LoVo (cell line): Measurements from ENCODE around the gene COPZ2.

ENCODE experiments used
- DNase-seq: peaks from one replicate; pipeline ENCODE4 v3.0.0-alpha.2; 2016; ENCODE audit warnings: low spot score

Gene COPZ2

DNA sequence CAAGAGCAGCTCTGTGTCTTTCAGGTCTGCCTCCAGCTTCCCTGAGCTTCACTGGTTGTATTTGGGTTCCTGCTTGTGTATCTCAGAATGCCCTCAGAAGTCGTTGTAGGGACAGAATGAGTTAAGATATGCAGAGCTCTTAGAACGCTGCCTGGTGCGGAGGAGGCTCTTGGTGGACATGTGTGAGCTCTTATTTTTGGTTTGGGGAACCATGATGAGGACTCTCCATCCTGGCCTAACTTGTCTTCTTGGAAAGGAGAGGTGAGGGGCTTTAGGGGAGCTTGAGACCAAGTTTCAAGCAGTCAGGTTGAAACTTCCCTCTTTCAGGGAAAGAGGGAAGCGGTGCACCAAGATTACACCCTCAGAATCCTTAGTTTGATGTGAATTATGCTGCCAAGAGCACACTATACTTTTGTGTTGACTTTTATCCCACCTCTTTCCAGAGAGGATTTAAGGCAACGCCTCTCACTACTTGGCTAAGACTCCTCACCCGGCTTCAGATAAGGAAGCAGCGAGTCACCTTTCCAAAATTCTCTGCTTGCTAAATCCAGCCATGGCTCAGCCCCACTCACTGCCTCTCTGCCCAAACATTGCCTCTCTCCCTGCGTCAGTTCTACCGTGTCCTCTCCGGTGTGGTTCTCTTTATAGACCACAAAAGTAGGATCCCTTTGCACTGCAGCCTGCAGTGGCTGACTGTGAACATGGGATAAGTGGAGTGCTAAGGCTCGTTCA lies 53.9 kb downstream of the COPZ2 start:
- no peak for DNase-seq

DNA sequence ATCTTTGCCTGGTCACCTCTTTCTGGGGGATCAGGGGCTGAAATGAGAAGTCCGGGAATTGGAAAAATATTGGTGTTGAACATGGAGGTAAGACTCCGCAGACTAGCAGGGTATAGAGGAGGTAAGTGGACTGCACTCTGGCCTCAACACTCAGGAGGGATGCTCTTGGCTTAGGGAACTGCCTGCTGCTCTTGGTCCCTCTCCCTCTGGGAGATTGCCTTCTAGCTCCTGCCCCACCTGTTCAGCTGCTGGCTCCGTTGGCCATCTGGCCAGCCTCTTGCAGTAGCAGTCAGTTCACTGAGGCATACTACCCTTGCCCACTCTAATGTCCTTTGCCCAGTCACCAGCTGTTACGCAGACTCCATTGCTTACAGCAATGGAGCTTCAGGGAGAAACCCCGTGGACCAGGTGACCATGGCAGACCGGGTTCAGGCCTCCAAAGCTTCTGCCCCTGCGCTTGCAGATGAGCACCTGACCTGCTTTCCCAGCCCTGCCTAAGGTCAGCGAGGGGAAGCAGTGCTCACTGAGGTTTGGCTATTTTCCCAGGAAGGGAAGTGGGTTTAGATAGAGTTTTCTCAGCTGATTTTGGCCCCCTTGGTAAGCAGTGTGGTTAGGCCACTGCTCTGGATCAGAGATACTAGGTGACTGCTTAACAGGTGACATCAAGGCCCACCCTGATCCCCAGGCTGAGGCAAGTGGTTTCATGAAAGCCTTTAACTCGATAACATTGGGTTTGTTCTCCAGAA lies 54.8 kb downstream of the COPZ2 start:
- no peak for DNase-seq

DNA sequence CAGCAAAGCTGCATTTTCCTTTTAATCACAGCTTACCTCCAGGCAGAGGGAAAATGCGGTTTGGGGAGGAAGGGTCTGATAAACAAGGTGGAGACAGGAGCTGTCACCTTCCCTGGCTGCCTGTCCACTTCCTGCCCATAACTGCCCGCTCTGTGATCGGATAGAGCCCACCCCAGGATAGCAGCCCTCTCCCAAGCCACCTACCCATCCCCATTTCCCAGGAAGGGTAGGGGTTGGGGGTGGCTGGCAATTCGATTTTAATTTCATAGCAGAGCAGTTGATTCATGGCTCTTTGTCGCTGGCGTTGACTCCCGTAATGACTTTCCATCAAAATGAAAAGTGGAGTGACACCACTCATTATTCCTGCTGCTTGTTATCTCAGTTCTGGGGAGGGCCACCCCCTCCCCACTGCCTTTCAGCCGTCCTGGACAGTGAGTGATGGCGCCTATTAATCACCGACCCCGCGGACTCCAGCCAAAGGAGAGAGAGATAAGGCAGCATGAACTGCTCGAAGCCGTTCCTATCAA lies 55.4 kb downstream of the COPZ2 start:
- DNase-seq = no peak

DNA sequence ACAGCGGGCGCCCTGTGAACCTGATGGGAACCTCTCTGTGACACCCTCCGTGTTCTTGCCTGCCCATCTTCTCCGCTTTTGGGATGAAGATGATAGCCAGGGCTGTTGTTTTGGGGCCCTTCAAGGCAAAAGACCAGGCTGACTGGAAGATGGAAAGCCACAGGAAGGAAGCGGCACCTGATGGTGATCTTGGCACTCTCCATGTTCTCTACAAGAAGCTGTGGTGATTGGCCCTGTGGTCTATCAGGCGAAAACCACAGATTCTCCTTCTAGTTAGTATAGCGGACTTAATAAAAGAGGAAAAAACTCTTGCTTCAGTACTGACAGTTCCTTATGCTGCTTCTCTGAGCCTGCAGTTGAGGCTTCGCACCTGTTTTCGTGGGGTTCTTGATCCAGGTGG lies 56.1 kb downstream of the COPZ2 start:
- no peak for DNase-seq

DNA sequence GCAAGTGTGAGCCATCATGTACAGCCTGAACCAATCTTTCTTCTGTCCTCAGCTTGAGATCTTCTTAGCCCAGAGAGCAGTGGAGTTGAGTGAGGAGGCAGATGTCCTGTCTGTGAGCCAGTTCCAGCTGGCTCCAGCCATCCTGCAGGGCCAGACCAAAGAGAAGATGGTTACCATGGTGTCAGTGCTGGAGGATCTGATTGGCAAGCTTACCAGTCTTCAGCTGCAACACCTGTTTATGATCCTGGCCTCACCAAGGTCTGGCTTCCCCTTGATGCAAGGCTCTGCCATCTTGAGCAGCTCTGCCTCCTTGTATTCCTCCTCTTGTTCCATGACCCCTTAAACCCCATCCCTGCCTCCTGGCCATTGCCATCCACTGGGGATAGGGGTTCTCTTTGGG lies 57.1 kb downstream of the COPZ2 start:
- DNase-seq = no peak

DNA sequence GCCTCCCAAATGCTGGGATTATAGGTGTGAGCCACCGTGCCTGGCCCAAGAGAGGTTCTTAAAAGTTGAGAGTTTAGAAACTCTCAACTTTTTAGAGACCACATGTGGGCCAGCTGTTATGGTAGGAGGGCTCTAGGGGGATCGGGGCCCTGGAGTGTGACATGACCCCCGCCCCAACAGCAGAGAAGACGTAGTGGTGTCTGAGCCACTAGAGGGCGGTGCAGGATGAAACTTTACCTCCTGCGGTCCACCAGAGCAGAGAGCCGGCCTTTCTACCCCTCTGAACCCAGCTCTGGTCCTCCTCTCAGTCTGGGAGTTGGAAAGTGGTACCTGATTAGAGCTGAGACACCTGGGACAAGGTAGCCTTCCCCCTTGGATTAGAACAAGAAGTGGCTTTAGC lies 59.3 kb downstream of the COPZ2 start:
- DNase-seq = peak; percentile 25
